Measurements from ENCODE around the gene PREX1.
"Not testable (repeated sequence)": the region's sequence is repeated elsewhere in the genome, so short reads cannot be mapped to it uniquely, and the experiment has no call there.

The PREX1 gene

GRCh38 chr20:48823960-48824498, 3.8 kb downstream of the PREX1 start:
- DNase-seq = no peak

DNA sequence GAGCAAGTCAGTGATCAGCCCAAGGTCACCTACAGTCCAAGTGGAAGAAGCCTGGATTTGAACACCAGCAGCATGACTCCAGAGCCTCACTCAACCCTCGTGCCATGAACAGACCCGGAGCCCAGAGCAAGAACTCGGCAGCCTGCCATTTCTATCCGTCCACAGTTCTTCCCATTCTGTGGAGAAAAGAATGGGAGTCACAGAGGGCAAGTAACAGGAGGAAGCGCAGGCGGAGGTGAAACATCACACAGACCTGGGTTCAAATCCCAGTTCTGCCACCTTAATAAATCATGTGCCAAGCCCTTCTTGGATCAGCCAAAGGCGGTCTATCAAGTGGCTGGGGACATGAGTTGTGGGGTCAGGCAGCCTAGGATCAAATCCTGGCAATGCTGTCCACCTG, 4.3 kb downstream of the PREX1 start:
- no peak for DNase-seq

GRCh38 chr20:48822879-48823385, 4.9 kb downstream of the PREX1 start:
- no peak for DNase-seq

GRCh38 chr20:48822178-48822577, 5.6 kb downstream of the PREX1 start:
- DNase-seq = no peak

DNA sequence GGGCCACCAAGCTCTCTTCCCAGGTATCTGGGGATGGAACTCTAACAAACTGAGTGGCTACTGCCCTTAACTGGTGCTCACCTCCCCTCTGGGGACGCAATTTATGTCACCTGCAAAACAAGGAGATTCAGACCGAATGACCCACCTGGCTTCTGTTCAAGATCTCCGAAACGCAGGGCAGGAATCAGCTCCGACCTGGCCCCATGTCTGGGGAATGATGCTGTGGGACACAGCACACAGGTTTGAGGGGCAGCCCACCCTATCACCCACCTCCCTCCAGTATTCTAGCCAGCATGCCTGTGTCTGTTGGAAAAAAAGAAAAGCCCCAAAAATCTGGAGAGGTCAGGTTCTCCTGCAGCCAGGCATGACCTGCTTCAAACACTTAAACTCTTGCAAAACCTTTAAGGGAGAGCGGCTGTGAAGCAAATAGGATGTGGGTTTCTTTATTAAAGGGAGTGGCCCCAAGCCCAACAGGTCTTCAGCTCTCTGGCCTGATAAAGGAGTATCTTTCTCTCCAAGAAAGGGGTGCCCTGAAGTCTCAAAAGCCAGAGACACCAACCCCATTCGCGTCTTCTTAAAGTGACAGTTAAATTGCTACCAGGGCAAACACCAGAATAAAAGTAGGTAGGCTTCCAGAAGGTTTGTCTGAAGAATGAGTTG, 6.4 kb downstream of the PREX1 start:
- no peak for DNase-seq

- no peak for DNase-seq
Measured at GRCh38 chr20:48820649-48820973, 7.2 kb downstream of the PREX1 start.

GRCh38 chr20:48819821-48820648, 7.8 kb downstream of the PREX1 start:
- DNase-seq = no peak

DNA sequence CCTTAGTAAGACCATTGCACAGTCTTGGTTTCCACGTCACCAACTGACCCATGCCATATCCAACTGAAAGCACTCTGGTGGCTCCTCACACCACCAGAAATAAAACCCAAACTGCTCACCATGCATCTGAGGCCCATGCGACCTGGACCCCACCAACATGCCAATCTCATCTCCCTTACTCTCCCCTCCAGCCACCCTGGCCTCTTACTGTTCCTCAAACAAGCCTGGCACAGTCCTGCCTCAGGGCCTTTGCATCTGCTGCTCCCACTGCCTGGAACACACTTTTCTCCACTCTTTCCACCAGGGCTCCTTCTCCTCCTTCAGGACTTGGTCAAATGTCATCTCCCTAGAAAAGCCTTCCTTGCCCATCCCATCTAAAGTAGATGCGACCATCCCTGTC, 8.7 kb downstream of the PREX1 start:
- DNase-seq = no peak

- DNase-seq = no peak
Measured at GRCh38 chr20:48818481-48818987, 9.3 kb downstream of the PREX1 start.

DNA sequence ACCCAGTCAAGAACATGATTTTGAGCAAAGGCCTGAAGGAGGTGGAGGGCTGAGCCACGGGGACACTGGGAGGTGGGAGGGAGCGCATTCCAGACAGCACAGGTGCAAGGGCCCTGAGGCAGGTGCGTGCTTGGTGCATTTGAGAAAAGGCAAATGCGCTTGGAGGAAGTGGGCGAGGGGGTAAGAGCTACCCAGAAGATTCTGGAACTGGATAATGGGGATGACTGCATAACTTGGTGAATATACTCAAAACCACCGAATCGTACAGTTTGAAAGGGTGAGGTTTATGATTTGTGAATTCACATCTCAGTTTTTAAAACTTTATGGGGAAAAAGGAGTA, 9.8 kb downstream of the PREX1 start:
- no peak for DNase-seq

- DNase-seq = no peak
Measured at GRCh38 chr20:48817367-48818030, 10.3 kb downstream of the PREX1 start.

DNA sequence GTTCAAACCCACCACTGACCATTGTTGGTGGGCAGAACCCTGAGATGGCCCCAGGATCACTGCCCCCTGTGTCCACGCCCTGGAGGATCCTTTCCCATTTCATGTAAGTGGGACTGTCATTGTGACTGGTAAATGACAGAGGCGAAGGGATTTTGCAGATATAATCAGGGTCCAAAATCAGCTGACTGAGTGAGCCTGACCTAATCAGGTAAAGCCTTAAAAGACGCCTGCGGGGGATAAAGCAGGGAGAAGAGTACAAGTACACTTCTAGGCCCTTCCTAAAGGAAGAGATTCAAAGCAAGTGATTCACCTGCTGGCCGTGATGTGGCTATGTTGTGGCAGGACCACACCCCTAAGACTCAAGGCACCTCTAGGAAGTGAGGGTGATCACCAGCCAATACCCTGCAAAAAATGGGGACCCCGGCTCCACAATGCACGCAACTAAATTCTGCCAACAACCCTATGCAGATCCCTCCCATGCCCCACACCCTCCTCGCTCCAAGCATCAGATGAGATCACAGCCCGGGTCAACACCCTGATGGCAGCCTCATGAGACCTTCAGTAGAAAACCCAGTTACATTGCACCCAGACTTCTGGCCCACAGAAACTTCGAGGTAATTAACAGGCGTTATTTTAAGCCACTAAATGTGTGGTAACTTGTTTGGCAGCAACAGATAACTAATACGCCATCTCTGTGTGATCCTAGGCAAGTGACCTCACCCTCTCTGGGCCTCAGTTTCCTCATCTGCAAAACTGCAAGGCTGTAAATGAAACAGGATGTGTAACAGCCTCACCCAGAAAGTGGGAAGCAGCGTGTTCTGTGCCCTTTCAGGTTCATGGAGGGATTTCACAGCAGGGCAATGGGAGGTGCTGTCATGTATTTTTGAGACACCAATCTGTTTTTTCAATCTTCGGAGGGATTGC, 11.3 kb downstream of the PREX1 start:
- no peak for DNase-seq

DNA sequence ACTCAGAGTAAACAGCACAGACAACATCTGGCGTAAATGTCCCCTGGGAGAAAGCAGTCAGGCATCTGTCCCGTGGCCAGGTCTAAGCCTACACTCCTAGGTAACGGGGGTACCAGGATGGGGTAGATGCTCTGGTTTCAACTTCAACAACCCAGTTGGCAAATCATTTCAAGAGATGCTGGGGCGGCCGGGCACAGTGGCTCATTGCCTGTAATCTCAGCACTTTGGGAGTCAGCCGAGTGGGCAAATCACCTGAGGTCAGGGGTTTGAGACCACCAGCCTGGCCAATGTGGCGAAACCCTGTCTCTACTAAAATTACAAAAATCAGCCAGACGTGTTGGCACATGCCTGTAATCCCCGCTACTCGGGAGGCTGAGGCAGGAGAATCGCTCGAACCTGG, 12.3 kb downstream of the PREX1 start:
- DNase-seq = no peak

DNA sequence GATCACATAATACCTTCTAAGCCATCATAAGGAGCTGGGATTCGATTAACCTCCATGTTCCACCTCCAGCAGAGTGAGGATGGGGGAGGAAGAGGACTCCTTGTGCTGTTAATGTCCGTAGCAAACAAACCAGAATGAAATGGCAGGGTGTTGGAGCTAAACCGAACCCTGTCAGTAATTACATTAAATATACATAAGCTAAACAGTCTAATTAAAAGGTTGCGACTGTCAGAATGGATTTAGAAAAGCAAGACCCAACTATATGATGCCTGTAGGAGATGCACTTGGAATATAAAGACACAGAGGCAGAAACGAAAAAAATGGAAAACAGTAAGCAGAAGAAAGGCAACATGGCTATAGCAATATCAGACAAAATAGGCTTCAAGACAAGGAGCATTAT, 13.2 kb downstream of the PREX1 start:
- no peak for DNase-seq

- no peak for DNase-seq
Measured at GRCh38 chr20:48813930-48814546, 13.8 kb downstream of the PREX1 start.

GRCh38 chr20:48813446-48813747, 14.4 kb downstream of the PREX1 start:
- DNase-seq = no peak

GRCh38 chr20:48812600-48813445, 15.0 kb downstream of the PREX1 start:
- no peak for DNase-seq

- DNase-seq = not testable (repeated sequence)
Measured at GRCh38 chr20:48812114-48812513, 15.7 kb downstream of the PREX1 start.

DNA sequence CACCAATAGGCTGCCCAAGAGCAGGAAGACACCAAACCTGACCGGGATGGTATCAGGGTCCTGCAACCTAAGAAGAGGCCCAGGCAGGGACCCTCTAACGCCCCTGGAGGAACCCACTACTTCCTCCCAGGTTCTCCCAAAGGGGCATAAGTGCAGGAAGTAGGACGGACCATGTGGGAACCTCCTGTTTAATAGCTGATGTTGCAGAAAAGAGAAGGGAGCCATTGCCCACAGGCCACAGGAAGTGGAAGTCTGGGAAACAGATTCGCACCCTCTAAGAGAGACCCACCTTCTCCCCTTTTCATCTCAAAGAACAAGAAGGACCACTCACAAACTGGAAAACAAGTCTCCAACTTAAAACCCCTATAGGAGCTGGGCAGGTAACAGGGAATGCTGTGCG, 18.1 kb downstream of the PREX1 start:
- no peak for DNase-seq

- DNase-seq = no peak
Measured at GRCh38 chr20:48808382-48809034, 19.3 kb downstream of the PREX1 start.

Data from NCI-H510A (cell line).